ENCODE results near the gene ZNF629. TPM values are rescaled to one million over a fixed set of nuclear protein-coding genes. Genes with fewer than 3 reads are reported as not detected.

ZNF629 gene
- polyA plus RNA-seq, 3 donors: 0.27 to 2.0 (median 0.73) TPM

DNA sequence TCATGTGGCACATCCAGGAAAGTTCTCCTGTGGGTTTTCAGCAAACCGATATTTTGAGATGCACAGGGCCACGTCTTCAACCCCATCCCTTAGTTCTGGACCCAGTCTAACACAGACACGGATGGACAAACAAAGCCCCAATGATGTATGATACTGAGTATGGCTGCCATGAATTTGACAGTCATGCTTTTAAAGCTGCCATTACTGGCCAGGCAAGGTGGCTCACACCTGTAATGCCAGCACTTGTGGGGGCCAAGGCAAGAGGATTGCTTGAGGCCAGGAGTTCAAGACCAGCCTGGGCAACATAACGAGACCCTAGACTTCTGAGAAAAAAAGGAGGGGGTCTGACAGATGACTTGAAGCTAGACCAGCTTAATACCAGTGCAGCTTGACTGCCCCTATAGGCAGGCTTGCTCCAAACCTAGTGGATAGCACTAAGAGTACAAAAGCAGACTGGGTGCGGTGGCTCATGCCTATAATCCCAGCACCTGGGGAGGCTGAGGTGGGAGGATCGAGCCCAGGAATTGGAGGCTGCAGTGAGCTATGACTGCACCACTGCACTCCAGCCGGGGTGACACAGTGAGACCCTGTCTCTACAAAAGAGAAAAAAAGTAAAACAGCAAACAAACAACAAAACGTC, 10.8 kb upstream of the ZNF629 start:
- intact Hi-C loops (cut with micrococcal nuclease): no loop called here
- Mint-ChIP-seq H3K36me3 (no peaks in the 10 kb centered on the region), H3K4me1 (peaks cover 9% of the 10 kb centered on the region), H3K27me3 (ENCODE audit: low read depth in 3 of 3) (no peaks in the 10 kb centered on the region), H3K9me3 (no peaks in the 10 kb centered on the region), H3K4me3 (no peak overlapping the region), H3K27ac (no peak overlapping the region)
- H3K4me1 ChIP-seq (ENCODE audit: control insufficient read depth in 1 of 2, insufficient read depth in 2 of 2, low read length in 2 of 2): peaks cover 3 to 4% of the 10 kb centered on the region in 2 donors
- H3K79me2 ChIP-seq (ENCODE audit: insufficient read depth, low read length): no peaks in the 10 kb centered on the region
- H3K9me3 ChIP-seq (replicated peaks in 1 of 2; ENCODE audit: control insufficient read depth in 1 of 2, insufficient read depth in 1 of 2, low read length in 2 of 2): no peaks in the 10 kb centered on the region
- DNase-seq: no peak
- H3K4me2 ChIP-seq (replicated peaks; ENCODE audit: extremely low read depth, low read length, poor library complexity, severe bottlenecking): no peak overlapping the region
- no peaks in the 10 kb centered on the region for H3K36me3 ChIP-seq (replicated peaks in 1 of 2; ENCODE audit: control insufficient read depth in 1 of 2, insufficient read depth in 2 of 2, low read length in 2 of 2)
- H3K4me3 ChIP-seq (replicated peaks in 1 of 3; ENCODE audit: low read depth in 2 of 3, low read length in 3 of 3): no peak overlapping the region
- no peak overlapping the region for H2AFZ ChIP-seq (ENCODE audit: insufficient read depth, low read depth, low read length, poor library complexity, severe bottlenecking)
- no peak overlapping the region for H3K9ac ChIP-seq (ENCODE audit: insufficient read depth, low read length, poor library complexity, severe bottlenecking)
- TF ChIP-seq, protein P1, sequence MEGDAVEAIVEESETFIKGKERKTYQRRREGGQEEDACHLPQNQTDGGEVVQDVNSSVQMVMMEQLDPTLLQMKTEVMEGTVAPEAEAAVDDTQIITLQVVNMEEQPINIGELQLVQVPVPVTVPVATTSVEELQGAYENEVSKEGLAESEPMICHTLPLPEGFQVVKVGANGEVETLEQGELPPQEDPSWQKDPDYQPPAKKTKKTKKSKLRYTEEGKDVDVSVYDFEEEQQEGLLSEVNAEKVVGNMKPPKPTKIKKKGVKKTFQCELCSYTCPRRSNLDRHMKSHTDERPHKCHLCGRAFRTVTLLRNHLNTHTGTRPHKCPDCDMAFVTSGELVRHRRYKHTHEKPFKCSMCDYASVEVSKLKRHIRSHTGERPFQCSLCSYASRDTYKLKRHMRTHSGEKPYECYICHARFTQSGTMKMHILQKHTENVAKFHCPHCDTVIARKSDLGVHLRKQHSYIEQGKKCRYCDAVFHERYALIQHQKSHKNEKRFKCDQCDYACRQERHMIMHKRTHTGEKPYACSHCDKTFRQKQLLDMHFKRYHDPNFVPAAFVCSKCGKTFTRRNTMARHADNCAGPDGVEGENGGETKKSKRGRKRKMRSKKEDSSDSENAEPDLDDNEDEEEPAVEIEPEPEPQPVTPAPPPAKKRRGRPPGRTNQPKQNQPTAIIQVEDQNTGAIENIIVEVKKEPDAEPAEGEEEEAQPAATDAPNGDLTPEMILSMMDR (IDR thresholded peaks at IDR 0.05): no peak
- H4K20me1 ChIP-seq (ENCODE audit: insufficient read depth, low read length): no peaks in the 10 kb centered on the region
- WGBS (ENCODE audit: insufficient coverage): 93% methylated on average over 3 of the region's 8 CpGs
- H3K27ac ChIP-seq (ENCODE audit: low read depth in 1 of 2, low read length in 2 of 2): no peak overlapping the region
- H3K27me3 ChIP-seq (ENCODE audit: control insufficient read depth in 2 of 2, insufficient read depth in 2 of 2, low read length in 2 of 2): no peaks in the 10 kb centered on the region

DNA sequence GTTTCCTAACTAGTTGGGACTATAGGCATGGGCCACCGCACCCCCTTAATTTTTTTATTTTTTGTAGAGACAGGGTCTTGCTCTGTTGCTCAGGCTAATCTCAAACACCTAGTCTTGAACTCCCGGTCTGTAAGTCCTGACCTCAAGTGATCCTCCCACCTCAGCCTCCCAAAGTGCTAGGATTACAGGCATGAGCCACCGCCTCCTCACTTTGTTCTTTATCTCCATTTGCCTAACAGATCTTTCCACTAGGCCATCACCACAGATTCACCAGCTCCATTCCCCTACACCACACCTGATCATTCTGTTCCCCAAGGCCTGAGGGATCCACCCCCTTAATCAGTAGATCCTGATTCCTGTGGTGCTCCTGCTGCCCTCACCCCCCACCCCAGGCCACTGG, 7.6 kb upstream of the ZNF629 start:
- DNase-seq: no peak
- Mint-ChIP-seq H3K4me1 (peaks cover 2% of the 10 kb centered on the region), H3K9me3 (no peaks in the 10 kb centered on the region), H3K36me3 (no peaks in the 10 kb centered on the region), H3K4me3 (no peak overlapping the region), H3K27ac (peak overlapping the region in 1 of 7 donors; percentile 11), H3K27me3 (ENCODE audit: low read depth in 3 of 3) (peaks cover 0 to 2% (median 0%) of the 10 kb centered on the region in 3 donors)
- H3K27ac ChIP-seq (ENCODE audit: low read depth in 1 of 2, low read length in 2 of 2): no peak overlapping the region
- no peaks in the 10 kb centered on the region for H3K79me2 ChIP-seq (ENCODE audit: insufficient read depth, low read length)
- no peak overlapping the region for H2AFZ ChIP-seq (ENCODE audit: insufficient read depth, low read depth, low read length, poor library complexity, severe bottlenecking)
- no peaks in the 10 kb centered on the region for H3K27me3 ChIP-seq (ENCODE audit: control insufficient read depth in 2 of 2, insufficient read depth in 2 of 2, low read length in 2 of 2)
- no peaks in the 10 kb centered on the region for H3K4me1 ChIP-seq (ENCODE audit: control insufficient read depth in 1 of 2, insufficient read depth in 2 of 2, low read length in 2 of 2)
- H3K4me3 ChIP-seq (replicated peaks in 1 of 3; ENCODE audit: low read depth in 2 of 3, low read length in 3 of 3): no peak overlapping the region
- H3K9ac ChIP-seq (ENCODE audit: insufficient read depth, low read length, poor library complexity, severe bottlenecking): no peak overlapping the region
- 85% methylated on average over 2 of the region's 3 CpGs for WGBS (ENCODE audit: insufficient coverage)
- H3K9me3 ChIP-seq (replicated peaks in 1 of 2; ENCODE audit: control insufficient read depth in 1 of 2, insufficient read depth in 1 of 2, low read length in 2 of 2): no peaks in the 10 kb centered on the region
- H3K36me3 ChIP-seq (replicated peaks in 1 of 2; ENCODE audit: control insufficient read depth in 1 of 2, insufficient read depth in 2 of 2, low read length in 2 of 2): no peaks in the 10 kb centered on the region
- intact Hi-C loops (cut with micrococcal nuclease): no loop called here
- TF ChIP-seq, protein P1 (IDR thresholded peaks at IDR 0.05): no peak
- H3K4me2 ChIP-seq (replicated peaks; ENCODE audit: extremely low read depth, low read length, poor library complexity, severe bottlenecking): no peak overlapping the region
- H4K20me1 ChIP-seq (ENCODE audit: insufficient read depth, low read length): no peaks in the 10 kb centered on the region
